Fibroblast of pulmonary artery (primary cell): ENCODE data around the gene MRPL24.

ENCODE experiments used
- DNase-seq: peaks from one replicate; pipeline ENCODE4 v3.0.0-alpha.2; 2010; ENCODE audit warnings: low read depth
- H3K4me3 ChIP-seq: replicated peaks from 2 replicates; pipeline ENCODE4 v1.5.1; 2011; ENCODE audit warnings: low read depth, mild to moderate bottlenecking, control low read depth, low read length, moderate library complexity
- CTCF ChIP-seq: IDR thresholded peaks from 2 replicates; pipeline ENCODE4 v1.5.1; 2011; ENCODE audit warnings: mild to moderate bottlenecking, control low read depth, low read length, inconsistent platforms; ENCODE audit errors: missing control alignments

MRPL24 gene

GRCh38 chr1:156711011-156711817, 29.7 kb downstream of the MRPL24 start:
- no peak for DNase-seq
- no peak overlapping the region for H3K4me3 ChIP-seq
- TF ChIP-seq CTCF = no peak

GRCh38 chr1:156709757-156710489, 31.0 kb downstream of the MRPL24 start:
- H3K4me3 ChIP-seq = no peak overlapping the region
- TF ChIP-seq CTCF = no peak

GRCh38 chr1:156709031-156709430, 31.9 kb downstream of the MRPL24 start:
- no peak overlapping the region for H3K4me3 ChIP-seq
- TF ChIP-seq CTCF = no peak

More at GRCh38 chr1:156709757-156710489, 31.0 kb downstream of the MRPL24 start:
- DNase-seq = peak; percentile 67

GRCh38 chr1:156708218-156708661, 32.6 kb downstream of the MRPL24 start:
- no peak overlapping the region for H3K4me3 ChIP-seq
- no peak for TF ChIP-seq CTCF
- DNase-seq = no peak

More at GRCh38 chr1:156709031-156709430, 31.9 kb downstream of the MRPL24 start:
- no peak for DNase-seq

GRCh38 chr1:156707417-156708217, 33.3 kb downstream of the MRPL24 start:
- no peak for DNase-seq
- H3K4me3 ChIP-seq = no peak overlapping the region
- no peak for TF ChIP-seq CTCF

GRCh38 chr1:156706657-156707416, 34.1 kb downstream of the MRPL24 start:
- no peak overlapping the region for H3K4me3 ChIP-seq
- no peak for DNase-seq
- no peak for TF ChIP-seq CTCF
